ENCODE results near the gene CABP2. TPM values are rescaled to one million over a fixed set of nuclear protein-coding genes. Genes with fewer than 3 reads are reported as not detected.

Gene CABP2
- total RNA-seq, 4 donors from 2014 or later, result not detected

GRCh38 chr11:67482827-67483798, 40.1 kb downstream of the CABP2 start, which contains the start of gene AIP:
Gene AIP, plus strand, starts transcription at chr11:67483026. Its CDS starts 133 bp downstream, at chr11:67483159.
- TF ChIP-seq CTCF (IDR thresholded peaks at IDR 0.05; ENCODE audit: low read depth), result no peak

GRCh38 chr11:67482275-67482826, 40.9 kb downstream of the CABP2 start:
- TF ChIP-seq CTCF (IDR thresholded peaks at IDR 0.05; ENCODE audit: low read depth), result no peak

GRCh38 chr11:67472882-67473281, 50.4 kb downstream of the CABP2 start:
- TF ChIP-seq CTCF (IDR thresholded peaks at IDR 0.05; ENCODE audit: low read depth), result no peak

- no peak for TF ChIP-seq CTCF (IDR thresholded peaks at IDR 0.05; ENCODE audit: low read depth)
Observed at GRCh38 chr11:67470337-67471002, 52.8 kb downstream of the CABP2 start.

- no peak for TF ChIP-seq CTCF (IDR thresholded peaks at IDR 0.05; ENCODE audit: low read depth)
Observed at GRCh38 chr11:67469508-67469811, 53.8 kb downstream of the CABP2 start.

Small RNA genes lying within 50 kb of the gene (small RNA-seq; reads per million reads assigned to genes)
- not detected for gene MIR6752

Other genes starting within 250 kb of the CABP2 start
- gene ANKRD13D, start 234.1 kb downstream of the CABP2 start, total RNA-seq, result 10 to 100 TPM; 12.4 to 43.7 (median 31.4) TPM
- 10 to 100 TPM; 11.9 to 43.2 (median 37.2) TPM for gene SSH3, start 219.9 kb downstream of the CABP2 start, total RNA-seq
- 100 to 1,000 TPM in 3 of 4 donors, 10 to 100 TPM in 1; 29.2 to 127 (median 113) TPM for gene POLD4, start 169.9 kb downstream of the CABP2 start, total RNA-seq
- 1 to 10 TPM; 1.1 to 4.1 (median 3.8) TPM for gene CLCF1, start 149.8 kb downstream of the CABP2 start, total RNA-seq
- 10 to 100 TPM in 1 of 4 donors, 1 to 10 TPM in 3; 5.2 to 11.7 (median 7.8) TPM for gene RAD9A, start 131.5 kb downstream of the CABP2 start, total RNA-seq
- 100 to 1,000 TPM in 1 of 4 donors, 10 to 100 TPM in 3; 60.8 to 110 (median 64.9) TPM for gene PPP1CA, start 121.6 kb downstream of the CABP2 start, total RNA-seq
- 1 to 10 TPM; 1.7 to 9.3 (median 3.1) TPM for gene TBC1D10C, start 119.4 kb downstream of the CABP2 start, total RNA-seq
- under 1 TPM in 3 of 4 donors, not detected in 1; 0.17 to 0.38 (median 0.22) TPM for gene CARNS1, start 107.8 kb downstream of the CABP2 start, total RNA-seq
- 10 to 100 TPM; 22.2 to 35.4 (median 27.0) TPM for gene RPS6KB2, start 95.0 kb downstream of the CABP2 start, total RNA-seq
- 1 to 10 TPM; 1.7 to 6.7 (median 3.5) TPM for gene PTPRCAP, start 85.8 kb downstream of the CABP2 start, total RNA-seq
- 10 to 100 TPM; 30.7 to 95.4 (median 70.7) TPM for gene CORO1B, start 80.0 kb downstream of the CABP2 start, total RNA-seq
- not detected for gene GPR152, start 70.7 kb downstream of the CABP2 start, total RNA-seq
- gene CABP4, start 68.1 kb downstream of the CABP2 start, total RNA-seq, result 1 to 10 TPM; 1.1 to 5.1 (median 1.8) TPM
- gene TMEM134, start 54.2 kb downstream of the CABP2 start, total RNA-seq, result 10 to 100 TPM; 21.4 to 85.5 (median 36.2) TPM
- gene AIP, start 40.4 kb downstream of the CABP2 start, total RNA-seq, result 10 to 100 TPM; 48.6 to 77.3 (median 64.9) TPM
- gene PITPNM1, start 18.1 kb downstream of the CABP2 start, total RNA-seq, result 10 to 100 TPM in 3 of 4 donors, 1 to 10 TPM in 1; 9.2 to 14.9 (median 11.9) TPM
- gene CDK2AP2, start 15.3 kb downstream of the CABP2 start, total RNA-seq, result 10 to 100 TPM; 21.2 to 33.2 (median 23.5) TPM
- gene GSTP1, start 60.4 kb upstream of the CABP2 start, total RNA-seq, result 100 to 1,000 TPM; 399 to 826 (median 474) TPM
- 100 to 1,000 TPM; 148 to 403 (median 197) TPM for gene NDUFV1, start 83.5 kb upstream of the CABP2 start, total RNA-seq
- 10 to 100 TPM in 2 of 4 donors, 1 to 10 TPM in 2; 6.2 to 23.7 (median 9.6) TPM for gene NUDT8, start 106.5 kb upstream of the CABP2 start, total RNA-seq
- not detected for gene TBX10, start 116.3 kb upstream of the CABP2 start, total RNA-seq
- not detected for gene ACY3, start 127.3 kb upstream of the CABP2 start, total RNA-seq
- gene ALDH3B2, start 151.2 kb upstream of the CABP2 start, total RNA-seq, result not detected

Measured in subcutaneous adipose tissue (tissue), 4 donors.